ENCODE data around the gene HSPA6.
"Not testable (repeated sequence)": the region's sequence is repeated elsewhere in the genome, so short reads cannot be mapped to it uniquely, and the experiment has no call there.

The HSPA6 gene

DNA sequence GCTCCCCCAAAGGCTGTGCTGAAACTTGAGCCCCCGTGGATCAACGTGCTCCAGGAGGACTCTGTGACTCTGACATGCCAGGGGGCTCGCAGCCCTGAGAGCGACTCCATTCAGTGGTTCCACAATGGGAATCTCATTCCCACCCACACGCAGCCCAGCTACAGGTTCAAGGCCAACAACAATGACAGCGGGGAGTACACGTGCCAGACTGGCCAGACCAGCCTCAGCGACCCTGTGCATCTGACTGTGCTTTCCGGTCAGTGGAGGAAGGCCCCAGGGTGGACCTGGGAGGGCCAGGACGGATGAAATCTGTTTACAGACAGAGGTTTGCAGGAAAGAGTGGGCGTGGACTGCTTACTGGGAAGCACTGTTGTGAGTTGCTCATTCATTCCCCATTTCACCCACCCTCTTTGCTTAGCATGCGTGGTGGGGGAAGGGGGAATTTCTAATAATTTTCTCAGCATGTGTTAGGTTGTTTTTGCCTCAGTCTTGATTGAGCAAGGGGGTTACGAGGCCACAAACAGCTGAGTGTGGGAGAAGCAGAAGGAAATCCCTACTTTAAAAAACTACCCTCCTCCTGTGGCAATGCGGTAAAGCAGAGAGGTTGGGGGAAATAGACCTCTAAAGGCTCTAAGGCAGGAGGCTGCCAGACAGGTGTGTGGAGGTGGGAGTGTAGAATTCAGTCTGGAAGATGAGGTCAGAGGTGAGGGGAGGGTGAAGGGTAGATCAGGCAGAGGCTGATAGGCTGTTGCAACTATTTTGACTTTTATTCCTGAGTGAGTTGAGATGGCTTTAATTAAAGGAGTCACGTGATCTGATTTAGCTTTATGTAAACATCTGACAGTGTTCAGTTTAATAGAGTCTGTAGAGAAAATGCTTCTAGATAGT, 17.8 kb upstream of the HSPA6 start:
- DNase-seq (ENCODE audit: extremely low read depth, low read depth) = no peak
- TF ChIP-seq, protein P1, sequence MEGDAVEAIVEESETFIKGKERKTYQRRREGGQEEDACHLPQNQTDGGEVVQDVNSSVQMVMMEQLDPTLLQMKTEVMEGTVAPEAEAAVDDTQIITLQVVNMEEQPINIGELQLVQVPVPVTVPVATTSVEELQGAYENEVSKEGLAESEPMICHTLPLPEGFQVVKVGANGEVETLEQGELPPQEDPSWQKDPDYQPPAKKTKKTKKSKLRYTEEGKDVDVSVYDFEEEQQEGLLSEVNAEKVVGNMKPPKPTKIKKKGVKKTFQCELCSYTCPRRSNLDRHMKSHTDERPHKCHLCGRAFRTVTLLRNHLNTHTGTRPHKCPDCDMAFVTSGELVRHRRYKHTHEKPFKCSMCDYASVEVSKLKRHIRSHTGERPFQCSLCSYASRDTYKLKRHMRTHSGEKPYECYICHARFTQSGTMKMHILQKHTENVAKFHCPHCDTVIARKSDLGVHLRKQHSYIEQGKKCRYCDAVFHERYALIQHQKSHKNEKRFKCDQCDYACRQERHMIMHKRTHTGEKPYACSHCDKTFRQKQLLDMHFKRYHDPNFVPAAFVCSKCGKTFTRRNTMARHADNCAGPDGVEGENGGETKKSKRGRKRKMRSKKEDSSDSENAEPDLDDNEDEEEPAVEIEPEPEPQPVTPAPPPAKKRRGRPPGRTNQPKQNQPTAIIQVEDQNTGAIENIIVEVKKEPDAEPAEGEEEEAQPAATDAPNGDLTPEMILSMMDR (IDR thresholded peaks at IDR 0.05; ENCODE audit: low read depth, low read length) = no peak

DNA sequence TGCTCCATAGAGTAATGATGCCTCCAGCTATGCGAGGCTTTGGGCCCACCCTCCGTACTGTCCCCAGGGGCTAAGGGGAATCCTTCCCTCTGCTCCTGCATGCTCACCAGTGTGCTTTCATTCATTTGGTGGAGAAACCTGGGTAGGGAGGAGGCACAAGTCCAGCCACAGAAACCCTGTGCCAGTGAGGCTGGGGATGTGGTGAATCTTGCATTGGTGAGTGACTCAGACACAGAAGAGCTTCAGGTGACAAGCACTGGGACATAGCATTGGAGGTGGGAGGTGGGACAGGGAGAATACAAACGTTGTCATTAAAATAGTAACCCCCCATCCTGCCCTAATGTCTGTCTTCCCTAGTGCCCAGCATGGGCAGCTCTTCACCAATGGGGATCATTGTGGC, 13.9 kb upstream of the HSPA6 start:
- TF ChIP-seq, protein P1 (IDR thresholded peaks at IDR 0.05; ENCODE audit: low read depth, low read length) = no peak
- DNase-seq (ENCODE audit: extremely low read depth, low read depth) = no peak

DNA sequence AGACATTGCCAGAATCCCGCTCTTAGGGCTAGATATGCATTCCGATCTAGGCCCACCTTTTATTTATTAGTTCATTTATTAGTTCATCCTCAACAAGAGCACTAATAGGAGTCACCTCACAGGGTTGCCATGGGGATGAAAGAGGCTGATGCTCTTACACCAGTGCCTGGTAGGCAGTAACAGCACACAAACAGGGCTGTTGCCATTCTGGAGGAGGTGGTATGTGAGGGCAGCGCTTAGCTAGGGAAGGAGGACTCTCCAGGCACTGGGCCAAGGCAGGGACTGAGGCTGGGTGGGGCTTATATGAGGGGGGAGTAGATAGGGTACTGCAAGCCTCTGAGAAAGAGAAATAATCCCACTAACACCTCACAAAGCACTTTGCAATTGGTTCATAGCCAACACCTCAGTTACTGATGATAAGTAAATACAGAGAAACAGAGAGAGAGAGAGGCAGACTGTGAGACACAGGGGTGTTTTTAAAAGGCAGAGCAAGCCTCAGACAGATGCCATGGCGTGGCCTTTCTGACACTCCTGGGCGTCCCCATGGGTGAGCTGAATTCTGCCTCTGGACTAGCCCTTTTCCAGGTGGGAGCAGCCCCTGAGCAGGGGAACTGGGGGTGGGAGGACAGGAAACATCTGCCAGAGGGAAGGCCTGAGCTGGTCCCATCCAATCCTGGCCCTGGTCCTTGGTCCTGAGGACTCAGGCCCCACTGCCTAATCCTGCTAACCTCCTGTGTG, 13.2 kb upstream of the HSPA6 start:
- TF ChIP-seq, protein P1 (IDR thresholded peaks at IDR 0.05; ENCODE audit: low read depth, low read length) = no peak
- no peak for DNase-seq (ENCODE audit: extremely low read depth, low read depth)

DNA sequence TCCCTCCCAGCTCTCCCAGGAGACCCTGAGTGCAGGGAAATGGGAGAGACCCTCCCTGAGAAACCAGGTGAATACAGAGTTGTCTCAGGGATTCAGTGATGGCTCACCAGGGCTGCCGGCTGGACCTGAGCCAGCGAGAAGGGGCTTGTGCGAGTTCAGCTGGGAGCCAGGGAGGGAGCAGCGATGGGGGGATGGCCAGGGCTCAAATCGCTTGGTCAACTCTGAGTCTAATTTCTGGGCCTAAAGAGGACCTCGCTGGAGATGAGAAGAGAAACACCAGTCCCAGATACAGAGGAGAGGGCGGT, 12.6 kb upstream of the HSPA6 start:
- TF ChIP-seq, protein P1 (IDR thresholded peaks at IDR 0.05; ENCODE audit: low read depth, low read length) = no peak
- no peak for DNase-seq (ENCODE audit: extremely low read depth, low read depth)

GRCh38 chr1:161512636-161513447, 11.5 kb upstream of the HSPA6 start:
- DNase-seq (ENCODE audit: extremely low read depth, low read depth) = not testable (repeated sequence)

- DNase-seq (ENCODE audit: extremely low read depth, low read depth) = not testable (repeated sequence)
Observed at GRCh38 chr1:161513448-161513780, 10.9 kb upstream of the HSPA6 start.

GRCh38 chr1:161513953-161514352, 10.4 kb upstream of the HSPA6 start:
- DNase-seq (ENCODE audit: extremely low read depth, low read depth) = not testable (repeated sequence)

DNA sequence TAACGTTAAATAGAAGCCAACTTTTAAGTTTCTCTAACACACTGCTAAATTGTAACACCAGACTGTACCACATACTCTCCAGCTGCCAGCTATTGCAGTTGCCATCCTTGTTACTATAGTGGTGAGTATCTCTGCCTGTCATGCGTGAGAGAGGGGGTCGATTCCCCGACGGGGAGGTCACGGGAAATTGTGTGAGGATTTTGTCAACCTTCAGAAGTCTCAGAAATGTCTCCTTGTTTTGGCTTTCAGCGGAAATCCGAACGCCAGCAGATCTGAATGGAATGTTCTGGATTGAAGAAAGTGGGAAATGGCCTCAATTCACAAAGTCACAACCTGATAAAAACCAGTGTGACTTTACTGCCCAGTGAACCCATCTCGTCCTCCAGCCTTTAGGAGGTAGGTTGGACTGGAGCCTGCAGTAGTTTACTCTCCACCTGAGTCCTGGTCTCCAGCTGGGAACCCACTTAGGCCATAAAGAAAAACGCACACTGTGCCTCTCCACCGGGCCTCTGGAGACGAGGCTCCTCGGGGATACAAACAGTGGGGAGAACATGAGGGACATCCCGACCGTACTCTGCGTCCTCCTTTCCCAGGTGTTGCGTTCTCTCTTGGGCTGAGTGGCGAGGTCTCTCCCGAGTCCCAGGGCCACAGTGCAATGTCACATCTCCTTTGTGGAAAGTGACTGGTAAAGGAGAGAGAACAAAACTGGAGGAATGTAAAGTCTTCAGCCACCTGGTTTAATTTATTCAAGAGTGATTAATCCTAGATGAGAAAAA, 1.1 kb upstream of the HSPA6 start:
- DNase-seq (ENCODE audit: extremely low read depth, low read depth) = not testable (repeated sequence)

GRCh38 chr1:161524742-161525291, 477 bp downstream of the HSPA6 start:
- DNase-seq (ENCODE audit: extremely low read depth, low read depth) = not testable (repeated sequence)

DNA sequence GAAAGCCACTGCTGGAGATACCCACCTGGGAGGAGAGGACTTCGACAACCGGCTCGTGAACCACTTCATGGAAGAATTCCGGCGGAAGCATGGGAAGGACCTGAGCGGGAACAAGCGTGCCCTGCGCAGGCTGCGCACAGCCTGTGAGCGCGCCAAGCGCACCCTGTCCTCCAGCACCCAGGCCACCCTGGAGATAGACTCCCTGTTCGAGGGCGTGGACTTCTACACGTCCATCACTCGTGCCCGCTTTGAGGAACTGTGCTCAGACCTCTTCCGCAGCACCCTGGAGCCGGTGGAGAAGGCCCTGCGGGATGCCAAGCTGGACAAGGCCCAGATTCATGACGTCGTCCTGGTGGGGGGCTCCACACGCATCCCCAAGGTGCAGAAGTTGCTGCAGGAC, 981 bp downstream of the HSPA6 start:
- not testable (repeated sequence) for DNase-seq (ENCODE audit: extremely low read depth, low read depth)

- not testable (repeated sequence) for DNase-seq (ENCODE audit: extremely low read depth, low read depth)
Observed at GRCh38 chr1:161525918-161526317, 1.6 kb downstream of the HSPA6 start.

- DNase-seq (ENCODE audit: extremely low read depth, low read depth) = not testable (repeated sequence)
Observed at GRCh38 chr1:161528550-161528949, 4.2 kb downstream of the HSPA6 start.

DNA sequence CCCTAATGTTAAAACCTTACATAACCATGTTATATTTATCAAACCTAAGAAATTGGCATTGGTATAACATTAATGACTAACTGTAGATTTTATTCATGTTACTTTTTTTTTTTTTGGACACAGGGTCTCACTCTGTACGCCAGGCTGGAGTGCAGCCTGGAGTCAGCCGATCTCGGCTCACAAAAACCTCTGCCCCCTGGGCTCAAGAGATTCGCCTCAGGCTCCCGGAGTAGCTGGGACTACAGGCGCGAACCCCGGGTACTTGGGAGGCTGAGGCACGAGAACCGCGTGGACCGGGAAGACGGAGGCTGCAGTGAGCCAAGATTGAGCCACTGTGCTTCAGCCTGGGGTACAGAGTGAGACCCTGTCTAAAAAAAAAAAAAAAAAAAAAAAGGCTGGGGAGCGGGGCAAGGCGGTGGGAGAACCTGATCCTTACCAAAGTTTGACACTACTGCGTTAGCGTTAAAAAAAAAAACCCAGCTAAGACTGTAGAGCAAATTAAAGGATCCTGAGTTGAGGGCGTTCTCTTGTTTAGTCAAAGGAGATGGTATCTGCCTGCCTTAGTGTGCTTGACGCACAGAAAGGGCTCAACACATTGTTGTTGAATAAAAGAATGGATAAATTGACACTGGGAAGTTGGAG, 5.2 kb downstream of the HSPA6 start:
- not testable (repeated sequence) for DNase-seq (ENCODE audit: extremely low read depth, low read depth)

DNA sequence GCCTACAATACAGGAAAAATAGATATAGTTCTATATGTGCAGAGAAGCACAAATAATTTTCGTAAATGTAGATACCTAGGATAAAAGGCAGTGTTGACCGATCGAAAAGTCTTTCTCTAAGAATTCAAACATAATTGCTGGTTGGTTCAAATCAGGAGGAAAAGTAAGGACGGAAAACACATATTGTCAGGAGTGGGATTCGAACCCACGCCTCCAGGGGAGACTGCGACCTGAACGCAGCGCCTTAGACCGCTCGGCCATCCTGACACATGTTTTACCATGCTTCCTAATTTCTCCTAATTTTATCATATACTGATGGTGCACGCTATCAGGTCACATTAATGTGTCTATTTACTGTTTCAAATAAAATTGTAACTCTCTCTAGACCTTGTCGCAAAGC, 5.8 kb downstream of the HSPA6 start:
- DNase-seq (ENCODE audit: extremely low read depth, low read depth) = not testable (repeated sequence)
